ENCODE data around the gene IL17RC.

Gene IL17RC

DNA sequence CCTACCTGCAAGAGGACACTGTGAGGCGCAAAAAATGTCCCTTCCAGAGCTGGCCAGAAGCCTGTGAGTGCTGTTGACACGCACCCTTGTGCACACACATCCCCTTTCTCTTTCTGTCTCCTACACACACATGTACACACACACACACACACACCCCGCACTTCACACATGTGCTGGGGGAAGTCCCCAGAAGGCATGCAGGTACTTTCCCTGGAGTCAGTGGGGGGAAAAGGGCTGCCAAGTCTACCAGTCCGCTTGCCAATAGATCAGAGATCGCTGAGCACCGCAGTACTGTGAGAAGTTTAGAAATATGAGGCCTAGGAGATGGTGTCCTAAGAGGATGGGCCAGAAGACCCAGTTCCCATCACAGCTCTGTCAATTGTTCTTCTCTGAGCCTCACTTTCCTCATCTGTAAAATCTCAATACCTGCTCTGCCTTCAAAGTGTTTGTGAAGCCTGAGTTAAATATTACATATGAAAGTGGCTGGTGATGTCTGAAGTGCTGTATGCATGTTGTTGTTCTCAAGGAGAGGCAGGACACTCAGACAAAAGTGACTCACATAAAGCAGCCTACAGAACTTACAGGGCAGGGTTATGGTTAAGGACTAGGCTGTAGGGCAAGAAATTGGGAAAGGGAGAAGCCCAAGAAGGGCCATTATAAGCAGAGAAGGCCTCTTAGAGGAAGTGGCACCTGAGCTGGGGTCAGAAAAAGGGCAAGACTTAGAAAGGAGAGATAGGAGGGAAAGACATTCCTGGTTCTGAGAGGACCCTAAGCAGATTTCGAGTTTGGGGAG lies 7.5 kb upstream of the IL17RC start:
- H3K36me3 ChIP-seq (ENCODE audit: control insufficient read depth, insufficient read depth, low read length): no peaks in the 10 kb centered on the region
- no peak overlapping the region for H3K9ac ChIP-seq (ENCODE audit: low read depth, low read length)
- no peaks in the 10 kb centered on the region for H3K27me3 ChIP-seq (ENCODE audit: control insufficient read depth, insufficient read depth, low read length)
- no peak overlapping the region for H3K4me3 ChIP-seq (ENCODE audit: low read depth, low read length)
- no peaks in the 10 kb centered on the region for H3K9me3 ChIP-seq (ENCODE audit: control insufficient read depth, insufficient read depth, low read length)
- H3K4me1 ChIP-seq (ENCODE audit: control insufficient read depth, insufficient read depth, low read length): no peaks in the 10 kb centered on the region

DNA sequence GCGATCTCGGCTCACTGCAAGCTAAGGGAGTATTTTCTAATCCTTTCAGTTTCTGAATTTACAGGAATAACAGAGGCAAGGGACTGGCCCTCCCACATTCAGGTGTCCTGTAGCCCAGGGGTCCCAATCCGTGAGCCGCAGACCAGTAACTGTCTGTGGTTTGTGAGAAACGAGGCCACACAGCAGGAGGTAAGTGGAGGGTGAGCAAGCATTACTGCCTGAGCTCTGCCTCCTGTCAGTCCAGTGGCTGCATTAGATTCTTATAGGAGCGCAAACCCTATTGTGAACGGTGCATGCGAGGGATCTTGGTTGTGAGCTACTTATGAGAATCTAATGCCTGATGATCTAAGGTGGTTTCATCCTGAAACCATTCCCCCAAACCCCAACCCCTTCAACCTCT lies 5.0 kb upstream of the IL17RC start:
- Histone ChIP-seq H3K36me3 (ENCODE audit: control insufficient read depth, insufficient read depth, low read length) (no peaks in the 10 kb centered on the region), H3K27me3 (ENCODE audit: control insufficient read depth, insufficient read depth, low read length) (peaks cover 4% of the 10 kb centered on the region), H3K9me3 (ENCODE audit: control insufficient read depth, insufficient read depth, low read length) (no peaks in the 10 kb centered on the region), H3K9ac (ENCODE audit: low read depth, low read length) (no peak overlapping the region), H3K4me1 (ENCODE audit: control insufficient read depth, insufficient read depth, low read length) (no peaks in the 10 kb centered on the region), H3K4me3 (ENCODE audit: low read depth, low read length) (no peak overlapping the region)

DNA sequence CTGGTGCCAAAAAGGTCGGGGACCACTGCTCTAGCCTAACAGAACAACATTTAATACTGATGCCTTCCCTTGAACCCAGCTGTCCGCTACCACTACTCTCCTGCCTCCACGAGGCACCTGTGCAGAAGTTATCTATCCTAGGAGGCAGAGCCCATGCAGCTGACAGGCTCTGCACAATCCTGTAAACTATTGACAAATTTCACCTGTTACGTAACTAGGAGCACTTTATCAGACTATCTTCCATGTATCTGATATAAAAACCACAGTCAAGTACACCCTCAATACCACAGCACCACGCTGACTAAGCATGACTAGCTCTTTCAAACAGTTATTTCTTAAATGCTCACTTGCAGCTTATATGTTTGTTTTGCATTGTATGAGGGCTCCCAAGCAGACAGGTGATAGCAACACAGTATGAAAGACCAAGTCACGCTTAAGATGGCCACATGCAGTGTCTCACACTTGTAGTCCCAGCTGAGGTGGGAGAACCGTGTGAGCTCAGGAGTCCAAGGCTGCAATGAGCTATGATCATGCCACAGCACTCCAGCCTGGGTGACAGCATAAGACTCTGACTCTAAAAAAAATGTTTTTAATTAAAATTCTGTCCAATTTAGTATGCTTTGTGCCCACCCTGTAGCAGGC lies 4.5 kb upstream of the IL17RC start:
- Histone ChIP-seq H3K4me1 (ENCODE audit: control insufficient read depth, insufficient read depth, low read length) (no peaks in the 10 kb centered on the region), H3K9me3 (ENCODE audit: control insufficient read depth, insufficient read depth, low read length) (no peaks in the 10 kb centered on the region), H3K36me3 (ENCODE audit: control insufficient read depth, insufficient read depth, low read length) (no peaks in the 10 kb centered on the region)

DNA sequence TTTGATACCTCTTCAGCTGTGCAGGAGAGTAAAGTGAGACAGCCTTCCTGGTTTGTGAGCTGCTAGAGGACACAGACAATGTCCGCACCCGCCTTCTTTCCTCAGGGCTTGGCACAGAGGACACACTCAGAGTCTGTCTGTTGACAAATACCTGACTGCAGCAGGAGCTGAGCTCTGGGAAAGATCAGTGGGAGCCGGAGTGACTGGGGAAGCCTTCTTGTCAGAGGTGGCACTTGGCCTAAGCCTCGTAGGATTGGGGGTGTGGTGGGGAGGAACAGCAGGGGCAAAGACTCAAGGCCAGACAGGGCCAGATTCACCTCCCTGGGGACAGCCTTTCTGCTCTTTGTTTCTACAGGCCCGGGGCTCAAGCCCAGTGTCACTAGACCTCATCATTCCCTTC lies 3.3 kb upstream of the IL17RC start:
- Histone ChIP-seq H3K27me3 (ENCODE audit: control insufficient read depth, insufficient read depth, low read length) (peaks cover 4% of the 10 kb centered on the region), H3K36me3 (ENCODE audit: control insufficient read depth, insufficient read depth, low read length) (no peaks in the 10 kb centered on the region), H3K9ac (ENCODE audit: low read depth, low read length) (no peak overlapping the region), H3K9me3 (ENCODE audit: control insufficient read depth, insufficient read depth, low read length) (no peaks in the 10 kb centered on the region), H3K4me1 (ENCODE audit: control insufficient read depth, insufficient read depth, low read length) (no peaks in the 10 kb centered on the region), H3K4me3 (ENCODE audit: low read depth, low read length) (no peak overlapping the region)

More for the DNA sequence above, 4.5 kb upstream of the IL17RC start:
- no peak overlapping the region for H3K4me3 ChIP-seq (ENCODE audit: low read depth, low read length)
- H3K9ac ChIP-seq (ENCODE audit: low read depth, low read length): no peak overlapping the region
- H3K27me3 ChIP-seq (ENCODE audit: control insufficient read depth, insufficient read depth, low read length): peaks cover 4% of the 10 kb centered on the region

DNA sequence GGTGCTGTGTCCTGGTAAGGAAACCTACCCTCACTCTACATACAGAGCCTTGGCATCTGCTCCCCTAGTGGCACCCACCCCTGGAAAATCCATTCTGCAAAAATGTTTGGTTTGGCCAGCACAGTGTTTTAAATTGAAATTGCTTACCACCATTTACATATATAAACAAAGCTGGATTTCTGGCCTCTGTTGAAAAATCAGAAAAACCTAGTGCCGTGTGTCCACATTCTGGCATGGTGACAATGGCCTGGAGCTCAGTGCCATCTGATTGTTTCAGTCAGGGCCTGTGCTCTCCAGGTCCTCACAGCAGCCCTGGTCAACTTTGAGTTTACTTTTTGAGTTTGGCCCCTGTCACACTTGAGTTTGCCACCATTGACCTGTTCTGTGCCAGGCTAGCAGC lies 2.9 kb upstream of the IL17RC start:
- no peaks in the 10 kb centered on the region for H3K4me1 ChIP-seq (ENCODE audit: control insufficient read depth, insufficient read depth, low read length)
- no peaks in the 10 kb centered on the region for H3K36me3 ChIP-seq (ENCODE audit: control insufficient read depth, insufficient read depth, low read length)
- H3K27me3 ChIP-seq (ENCODE audit: control insufficient read depth, insufficient read depth, low read length): peaks cover 4% of the 10 kb centered on the region
- H3K4me3 ChIP-seq (ENCODE audit: low read depth, low read length): no peak overlapping the region
- H3K9ac ChIP-seq (ENCODE audit: low read depth, low read length): no peak overlapping the region
- H3K9me3 ChIP-seq (ENCODE audit: control insufficient read depth, insufficient read depth, low read length): no peaks in the 10 kb centered on the region

DNA sequence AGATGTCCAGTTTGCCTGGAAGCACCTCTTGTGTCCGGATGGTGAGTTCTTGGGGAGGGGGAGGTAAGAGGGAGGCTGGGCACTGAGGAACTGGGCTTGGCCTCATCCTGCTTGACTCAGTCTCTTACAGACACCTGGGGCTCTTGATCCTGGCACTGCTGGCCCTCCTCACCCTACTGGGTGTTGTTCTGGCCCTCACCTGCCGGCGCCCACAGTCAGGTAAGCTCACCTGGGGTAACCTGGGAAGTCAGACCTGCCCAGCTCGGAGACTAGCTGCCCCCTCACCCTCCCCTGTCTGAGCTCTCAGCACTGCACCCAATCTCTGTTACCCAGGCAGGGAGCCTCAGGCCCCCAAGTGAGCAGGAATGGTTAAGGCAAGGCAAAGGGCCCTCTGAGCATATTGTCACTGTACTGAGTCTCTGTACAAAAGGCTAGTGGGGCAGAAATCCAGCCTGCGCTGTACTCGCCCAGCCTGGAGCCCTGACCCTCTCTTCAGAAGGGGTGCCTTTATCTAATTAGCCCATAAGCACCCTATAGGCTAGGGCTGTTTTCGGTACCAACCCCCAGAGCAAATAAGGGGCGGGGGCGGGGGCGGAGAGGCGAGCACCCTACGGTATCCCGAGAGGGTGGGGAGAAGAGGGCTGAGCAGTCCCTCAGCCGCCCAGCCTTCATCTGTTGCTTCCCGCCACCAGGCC lies 2.2 kb upstream of the IL17RC start:
- no peaks in the 10 kb centered on the region for H3K4me1 ChIP-seq (ENCODE audit: control insufficient read depth, insufficient read depth, low read length)

DNA sequence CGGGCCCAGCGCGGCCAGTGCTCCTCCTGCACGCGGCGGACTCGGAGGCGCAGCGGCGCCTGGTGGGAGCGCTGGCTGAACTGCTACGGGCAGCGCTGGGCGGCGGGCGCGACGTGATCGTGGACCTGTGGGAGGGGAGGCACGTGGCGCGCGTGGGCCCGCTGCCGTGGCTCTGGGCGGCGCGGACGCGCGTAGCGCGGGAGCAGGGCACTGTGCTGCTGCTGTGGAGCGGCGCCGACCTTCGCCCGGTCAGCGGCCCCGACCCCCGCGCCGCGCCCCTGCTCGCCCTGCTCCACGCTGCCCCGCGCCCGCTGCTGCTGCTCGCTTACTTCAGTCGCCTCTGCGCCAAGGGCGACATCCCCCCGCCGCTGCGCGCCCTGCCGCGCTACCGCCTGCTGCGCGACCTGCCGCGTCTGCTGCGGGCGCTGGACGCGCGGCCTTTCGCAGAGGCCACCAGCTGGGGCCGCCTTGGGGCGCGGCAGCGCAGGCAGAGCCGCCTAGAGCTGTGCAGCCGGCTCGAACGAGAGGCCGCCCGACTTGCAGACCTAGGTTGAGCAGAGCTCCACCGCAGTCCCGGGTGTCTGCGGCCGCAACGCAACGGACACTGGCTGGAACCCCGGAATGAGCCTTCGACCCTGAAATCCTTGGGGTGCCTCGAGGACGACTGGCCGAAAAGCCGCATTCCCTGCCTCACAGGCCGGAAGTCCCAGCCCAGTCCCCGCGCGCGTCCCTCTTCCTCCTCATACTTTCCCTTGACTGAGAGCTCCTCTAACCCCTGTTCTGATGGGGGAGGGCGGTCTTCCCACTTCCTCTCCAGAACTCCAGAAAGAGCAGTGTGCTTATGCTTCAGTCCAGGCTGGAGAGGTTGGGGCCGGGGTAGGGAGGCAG lies 1.4 kb upstream of the IL17RC start:
- Histone ChIP-seq H3K4me3 (ENCODE audit: low read depth, low read length) (peak overlapping the region; percentile 66), H3K27me3 (ENCODE audit: control insufficient read depth, insufficient read depth, low read length) (peaks cover 4% of the 10 kb centered on the region), H3K36me3 (ENCODE audit: control insufficient read depth, insufficient read depth, low read length) (no peaks in the 10 kb centered on the region), H3K9me3 (ENCODE audit: control insufficient read depth, insufficient read depth, low read length) (no peaks in the 10 kb centered on the region), H3K9ac (ENCODE audit: low read depth, low read length) (peak overlapping the region; percentile 16), H3K4me1 (ENCODE audit: control insufficient read depth, insufficient read depth, low read length) (no peaks in the 10 kb centered on the region)

More for the DNA sequence above, 2.2 kb upstream of the IL17RC start:
- H3K9me3 ChIP-seq (ENCODE audit: control insufficient read depth, insufficient read depth, low read length): no peaks in the 10 kb centered on the region
- H3K9ac ChIP-seq (ENCODE audit: low read depth, low read length): no peak overlapping the region
- no peaks in the 10 kb centered on the region for H3K36me3 ChIP-seq (ENCODE audit: control insufficient read depth, insufficient read depth, low read length)
- peak overlapping the region; percentile 66 for H3K4me3 ChIP-seq (ENCODE audit: low read depth, low read length)
- H3K27me3 ChIP-seq (ENCODE audit: control insufficient read depth, insufficient read depth, low read length): peaks cover 4% of the 10 kb centered on the region

DNA sequence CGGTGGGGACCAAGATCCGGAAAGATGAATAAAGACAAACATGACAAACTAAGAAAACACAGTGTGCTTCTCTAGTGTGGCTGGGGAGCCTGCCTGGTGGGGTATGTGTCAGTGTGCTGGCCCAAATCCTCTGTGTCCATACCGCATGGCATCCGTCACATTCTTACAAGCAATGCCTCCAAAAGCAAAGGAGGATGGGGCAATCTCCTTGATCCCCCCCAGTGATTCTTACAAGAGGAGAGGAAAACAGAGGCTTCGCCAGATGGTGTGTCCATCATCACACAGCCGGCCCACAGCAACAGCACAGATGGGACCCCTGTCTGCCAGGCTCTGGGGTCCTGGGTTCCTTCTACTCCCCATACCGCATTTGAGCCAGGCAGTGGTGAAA lies 558 bp upstream of the IL17RC start:
- H3K36me3 ChIP-seq (ENCODE audit: control insufficient read depth, insufficient read depth, low read length): no peaks in the 10 kb centered on the region
- peaks cover 4% of the 10 kb centered on the region for H3K27me3 ChIP-seq (ENCODE audit: control insufficient read depth, insufficient read depth, low read length)
- peak overlapping the region; percentile 49 for H3K4me3 ChIP-seq (ENCODE audit: low read depth, low read length)
- no peaks in the 10 kb centered on the region for H3K4me1 ChIP-seq (ENCODE audit: control insufficient read depth, insufficient read depth, low read length)
- H3K9ac ChIP-seq (ENCODE audit: low read depth, low read length): no peak overlapping the region
- no peaks in the 10 kb centered on the region for H3K9me3 ChIP-seq (ENCODE audit: control insufficient read depth, insufficient read depth, low read length)

DNA sequence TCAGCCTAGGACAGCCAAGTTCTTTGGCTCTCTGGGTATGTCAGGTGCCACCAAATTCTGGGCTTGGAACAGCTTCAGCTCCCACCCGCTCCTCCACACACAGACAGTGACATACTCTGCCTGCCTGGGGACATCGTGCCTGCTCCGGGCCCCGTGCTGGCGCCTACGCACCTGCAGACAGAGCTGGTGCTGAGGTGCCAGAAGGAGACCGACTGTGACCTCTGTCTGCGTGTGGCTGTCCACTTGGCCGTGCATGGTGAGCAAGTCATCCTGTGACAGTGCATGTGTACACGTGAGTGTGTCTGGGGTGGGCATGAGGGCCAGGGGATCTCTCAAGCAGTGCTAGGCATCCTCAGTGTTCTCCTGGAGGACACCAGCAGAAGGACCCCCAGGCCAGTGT lies 922 bp downstream of the IL17RC start:
- H3K27me3 ChIP-seq (ENCODE audit: control insufficient read depth, insufficient read depth, low read length): peaks cover 4% of the 10 kb centered on the region
- H3K36me3 ChIP-seq (ENCODE audit: control insufficient read depth, insufficient read depth, low read length): no peaks in the 10 kb centered on the region
- no peak overlapping the region for H3K9ac ChIP-seq (ENCODE audit: low read depth, low read length)
- H3K9me3 ChIP-seq (ENCODE audit: control insufficient read depth, insufficient read depth, low read length): no peaks in the 10 kb centered on the region
- H3K4me3 ChIP-seq (ENCODE audit: low read depth, low read length): no peak overlapping the region
- no peaks in the 10 kb centered on the region for H3K4me1 ChIP-seq (ENCODE audit: control insufficient read depth, insufficient read depth, low read length)

DNA sequence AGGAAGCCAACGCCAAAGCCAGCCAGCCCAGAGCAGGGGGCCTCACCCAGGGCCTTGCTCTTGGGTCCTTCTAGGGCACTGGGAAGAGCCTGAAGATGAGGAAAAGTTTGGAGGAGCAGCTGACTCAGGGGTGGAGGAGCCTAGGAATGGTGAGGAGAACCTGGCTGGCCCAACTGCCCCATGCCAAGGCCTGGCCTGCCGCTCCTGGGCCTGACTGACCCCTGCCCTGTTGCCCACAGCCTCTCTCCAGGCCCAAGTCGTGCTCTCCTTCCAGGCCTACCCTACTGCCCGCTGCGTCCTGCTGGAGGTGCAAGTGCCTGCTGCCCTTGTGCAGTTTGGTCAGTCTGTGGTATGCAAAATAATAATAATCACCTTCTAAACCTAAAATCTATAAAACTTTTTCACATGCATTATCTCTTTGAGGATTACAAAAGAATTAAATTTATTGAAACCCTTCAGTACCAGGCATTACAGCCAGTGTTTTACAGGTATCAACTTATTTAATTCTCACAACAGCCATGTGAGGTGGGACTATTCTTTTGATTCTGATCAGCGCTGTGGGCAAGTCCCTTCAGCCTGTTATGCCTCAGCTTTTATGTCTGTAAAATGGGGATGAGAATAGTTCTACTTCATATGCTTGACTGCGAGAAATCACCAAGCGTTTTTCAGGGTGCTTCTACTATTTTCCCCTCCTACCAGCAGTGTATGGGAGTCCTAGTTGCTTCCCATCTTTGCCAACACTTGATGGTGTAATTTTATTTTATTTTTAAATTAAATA lies 1.6 kb downstream of the IL17RC start:
- Histone ChIP-seq H3K9ac (ENCODE audit: low read depth, low read length) (no peak overlapping the region), H3K4me1 (ENCODE audit: control insufficient read depth, insufficient read depth, low read length) (no peaks in the 10 kb centered on the region), H3K4me3 (ENCODE audit: low read depth, low read length) (no peak overlapping the region), H3K27me3 (ENCODE audit: control insufficient read depth, insufficient read depth, low read length) (peaks cover 4% of the 10 kb centered on the region), H3K36me3 (ENCODE audit: control insufficient read depth, insufficient read depth, low read length) (no peaks in the 10 kb centered on the region), H3K9me3 (ENCODE audit: control insufficient read depth, insufficient read depth, low read length) (no peaks in the 10 kb centered on the region)

DNA sequence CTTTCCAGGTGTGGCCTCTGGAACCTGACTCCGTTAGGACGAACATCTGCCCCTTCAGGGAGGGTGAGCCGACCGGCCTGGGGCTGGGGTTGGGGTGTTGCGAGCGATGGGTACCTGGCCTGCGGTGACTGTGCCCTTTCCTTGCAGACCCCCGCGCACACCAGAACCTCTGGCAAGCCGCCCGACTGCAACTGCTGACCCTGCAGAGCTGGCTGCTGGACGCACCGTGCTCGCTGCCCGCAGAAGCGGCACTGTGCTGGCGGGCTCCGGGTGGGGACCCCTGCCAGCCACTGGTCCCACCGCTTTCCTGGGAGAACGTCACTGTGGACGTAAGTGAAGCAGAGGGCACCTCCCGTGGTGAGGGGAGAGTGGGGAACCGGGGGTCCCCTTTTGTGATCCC lies 11.3 kb downstream of the IL17RC start:
- Histone ChIP-seq H3K9ac (ENCODE audit: low read depth, low read length) (no peak overlapping the region), H3K4me1 (ENCODE audit: control insufficient read depth, insufficient read depth, low read length) (no peaks in the 10 kb centered on the region), H3K9me3 (ENCODE audit: control insufficient read depth, insufficient read depth, low read length) (no peaks in the 10 kb centered on the region), H3K36me3 (ENCODE audit: control insufficient read depth, insufficient read depth, low read length) (no peaks in the 10 kb centered on the region), H3K27me3 (ENCODE audit: control insufficient read depth, insufficient read depth, low read length) (no peaks in the 10 kb centered on the region), H3K4me3 (ENCODE audit: low read depth, low read length) (no peak overlapping the region)
